Parathyroid adenoma (tissue), 2 donors: ENCODE data around the gene PILRB.
"Not testable (repeated sequence)": the region's sequence is repeated elsewhere in the genome, so short reads cannot be mapped to it uniquely, and the experiment has no call there.

Experiments used
- H2AFZ ChIP-seq: fragments of 300-600 bp; sonication (generic); one replicate; pipeline ENCODE4 v1.7.0; 2017; ENCODE audit warnings: antibody characterized with exemption, mild to moderate bottlenecking
- H3K27ac ChIP-seq: fragments of 300-600 bp; sonication (generic); one replicate; pipeline ENCODE4 v1.7.0; 2017
- H3K27me3 ChIP-seq: fragments of 300-600 bp; sonication (generic); one replicate; pipeline ENCODE4 v1.7.0; 2017; ENCODE audit warnings: low read length; ENCODE audit not compliant: control insufficient read depth, insufficient read depth
- H3K36me3 ChIP-seq: fragments of 300-600 bp; sonication (generic); one replicate; pipeline ENCODE4 v1.7.0; 2017; ENCODE audit warnings: low read length; ENCODE audit not compliant: control insufficient read depth, insufficient read depth
- H3K4me1 ChIP-seq: fragments of 300-600 bp; sonication (generic); one replicate; pipeline ENCODE4 v1.7.0; 2017; ENCODE audit warnings: control low read depth
- H3K4me2 ChIP-seq: fragments of 300-600 bp; sonication (generic); one replicate; pipeline ENCODE4 v1.7.0; 2017; ENCODE audit warnings: low read length
- H3K4me3 ChIP-seq: fragments of 300-600 bp; sonication (generic); one replicate; pipeline ENCODE4 v1.7.0; 2017; ENCODE audit warnings: low read depth, low read length
- H3K79me2 ChIP-seq: fragments of 300-600 bp; sonication (generic); one replicate; pipeline ENCODE4 v1.7.0; 2017; ENCODE audit warnings: control low read depth
- H3K9ac ChIP-seq: fragments of 300-600 bp; sonication (generic); one replicate; pipeline ENCODE4 v1.7.0; 2017; ENCODE audit warnings: mild to moderate bottlenecking
- H3K9me3 ChIP-seq: fragments of 300-600 bp; sonication (generic); one replicate; pipeline ENCODE4 v1.7.0; 2017; ENCODE audit warnings: low read length; ENCODE audit not compliant: control insufficient read depth
- CTCF ChIP-seq: fragments of 300-600 bp; sonication (generic); IDR thresholded peaks from one replicate; pipeline ENCODE4 v1.7.0; 2017; ENCODE audit warnings: antibody characterized with exemption, mild to moderate bottlenecking
- donor health status: primary hyperparathyroidism.

The PILRB gene

GRCh38 chr7:100358027-100358856, at the start of gene PILRB:
Gene PILRB (plus strand): TSS chr7:100358117. CDS start chr7:100358303, 186 bp downstream.
- no peaks in the 10 kb centered on the region for H3K9me3 ChIP-seq
- no peaks in the 10 kb centered on the region for H3K36me3 ChIP-seq
- H3K27ac ChIP-seq = no peak within 1 kb of the TSS
- H3K4me1 ChIP-seq = no peaks in the 10 kb centered on the region
- H2AFZ ChIP-seq = no peak within 1 kb of the TSS
- TF ChIP-seq CTCF = no peak
- H3K9ac ChIP-seq = no peak within 1 kb of the TSS
- H3K4me2 ChIP-seq = no peak within 1 kb of the TSS
- no peaks in the 10 kb centered on the region for H3K79me2 ChIP-seq
- H3K4me3 ChIP-seq = no peak within 1 kb of the TSS
- no peaks in the 10 kb centered on the region for H3K27me3 ChIP-seq

GRCh38 chr7:100318329-100318728, 39.6 kb upstream of the PILRB start:
- H2AFZ ChIP-seq, H3K9ac ChIP-seq, H3K4me1 ChIP-seq, H3K36me3 ChIP-seq, H3K4me2 ChIP-seq, H3K79me2 ChIP-seq, H3K9me3 ChIP-seq, H3K4me3 ChIP-seq, H3K27me3 ChIP-seq, H3K27ac ChIP-seq: not testable (repeated sequence)

- not testable (repeated sequence) for H3K4me1 ChIP-seq, H2AFZ ChIP-seq, H3K4me3 ChIP-seq, H3K9me3 ChIP-seq, H3K9ac ChIP-seq, H3K27me3 ChIP-seq, H3K36me3 ChIP-seq, H3K27ac ChIP-seq, H3K79me2 ChIP-seq, H3K4me2 ChIP-seq
These were observed 36.3 kb upstream of the PILRB start for GRCh38 chr7:100321648-100322047.

GRCh38 chr7:100324194-100324593, 33.7 kb upstream of the PILRB start:
- H3K4me3 ChIP-seq, H3K9me3 ChIP-seq, H3K27ac ChIP-seq, H3K4me1 ChIP-seq, H3K9ac ChIP-seq, H3K36me3 ChIP-seq, H3K79me2 ChIP-seq, H3K4me2 ChIP-seq, H3K27me3 ChIP-seq, H2AFZ ChIP-seq: not testable (repeated sequence)

- not testable (repeated sequence) for H3K4me3 ChIP-seq, H3K4me1 ChIP-seq, H2AFZ ChIP-seq, H3K36me3 ChIP-seq, H3K27ac ChIP-seq, H3K4me2 ChIP-seq, H3K9ac ChIP-seq, H3K27me3 ChIP-seq, H3K9me3 ChIP-seq, H3K79me2 ChIP-seq
These were observed 32.2 kb upstream of the PILRB start for GRCh38 chr7:100325671-100326070.

GRCh38 chr7:100326914-100327313, 31.0 kb upstream of the PILRB start:
- not testable (repeated sequence) for H3K4me2 ChIP-seq, H3K79me2 ChIP-seq, H3K4me3 ChIP-seq, H3K27me3 ChIP-seq, H3K9me3 ChIP-seq, H2AFZ ChIP-seq, H3K4me1 ChIP-seq, H3K9ac ChIP-seq, H3K36me3 ChIP-seq, H3K27ac ChIP-seq

- not testable (repeated sequence) for H3K4me1 ChIP-seq, H3K27me3 ChIP-seq, H3K9me3 ChIP-seq, H3K36me3 ChIP-seq, H3K79me2 ChIP-seq
- Histone ChIP-seq H2AFZ (peak overlapping the region; percentile 96), H3K4me3 (peak overlapping the region; percentile 91), H3K4me2 (peak overlapping the region; percentile 74), H3K27ac (peak overlapping the region; percentile 91), H3K9ac (peak overlapping the region; percentile 72)
These were observed 22.1 kb upstream of the PILRB start for GRCh38 chr7:100335566-100336466.

- not testable (repeated sequence) for H3K27ac ChIP-seq, H3K36me3 ChIP-seq, H3K27me3 ChIP-seq, H2AFZ ChIP-seq, H3K9ac ChIP-seq, H3K4me1 ChIP-seq, H3K4me2 ChIP-seq, H3K9me3 ChIP-seq, H3K4me3 ChIP-seq, H3K79me2 ChIP-seq
These were observed 19.7 kb upstream of the PILRB start for GRCh38 chr7:100338083-100338696.

- H3K27ac ChIP-seq, H3K4me3 ChIP-seq, H2AFZ ChIP-seq, H3K79me2 ChIP-seq, H3K4me2 ChIP-seq, H3K36me3 ChIP-seq, H3K4me1 ChIP-seq, H3K9me3 ChIP-seq, H3K27me3 ChIP-seq, H3K9ac ChIP-seq: not testable (repeated sequence)
These were observed 16.6 kb upstream of the PILRB start for GRCh38 chr7:100341286-100341685.
